OCI-LY7 (cell line): Measurements from ENCODE around the gene CXCL10. TPM values are rescaled to one million over a fixed set of nuclear protein-coding genes. Genes with fewer than 3 reads are reported as not detected.

Source experiments
- BruUV-seq: library from RNA; stranded (reverse); fragments of 400-500 nt; replicated peaks from 2 replicates; lab custom pipeline; 2021; lab: Mats Ljungman, UMichigan
- CTCF ChIA-PET: fragments of 300-600 bp; sonication (Branson Sonifier 250); formaldehyde crosslinking; loops from one replicate; lab custom pipeline; 2022; ENCODE audit warnings: antibody characterized with exemption; ENCODE audit not compliant: unreplicated experiment; lab: Charles Lee
- POLR2A ChIA-PET: fragments of 300-600 bp; sonication (Branson Sonifier 250); formaldehyde crosslinking; loops from one replicate; lab custom pipeline; 2022; ENCODE audit warnings: antibody characterized with exemption; lab: Charles Lee
- DNase-seq: peaks from one replicate; pipeline ENCODE4 v3.0.0-alpha.2; 2015; ENCODE audit warnings: low spot score
- H2AFZ ChIP-seq: fragments of 200-600 bp; sonication (generic), shearing (Covaris generic); 2 replicates; pipeline ENCODE4 v1.6.1; 2014; ENCODE audit warnings: mild to moderate bottlenecking, antibody characterized with exemption, low read length, moderate library complexity
- H3K27ac ChIP-seq: fragments of 200-600 bp; sonication (generic); 2 replicates; pipeline ENCODE4 v1.5.1; 2014; ENCODE audit warnings: mixed run types, low read depth, mild to moderate bottlenecking, moderate library complexity, low read length, inconsistent platforms; ENCODE audit not compliant: poor library complexity, severe bottlenecking
- H3K36me3 ChIP-seq: fragments of 200-600 bp; sonication (generic); 2 replicates; pipeline ENCODE4 v1.6.1; 2014; ENCODE audit warnings: mild to moderate bottlenecking, antibody characterized with exemption, low read length, moderate library complexity, mixed read lengths; ENCODE audit not compliant: insufficient read depth
- H3K4me1 ChIP-seq: fragments of 200-600 bp; sonication (generic); 2 replicates; pipeline ENCODE4 v1.5.1; 2014; ENCODE audit warnings: mild to moderate bottlenecking, low read length; ENCODE audit not compliant: insufficient read depth, poor library complexity, severe bottlenecking
- H3K4me2 ChIP-seq: fragments of 200-600 bp; sonication (generic); 2 replicates; pipeline ENCODE4 v1.6.1; 2014; ENCODE audit warnings: mild to moderate bottlenecking, low read length
- H3K4me3 ChIP-seq: fragments of 200-600 bp; sonication (generic); 2 replicates; pipeline ENCODE4 v1.5.1; 2014; ENCODE audit warnings: mild to moderate bottlenecking, low read depth, low read length; ENCODE audit not compliant: poor library complexity, severe bottlenecking
- H3K79me2 ChIP-seq: fragments of 200-600 bp; sonication (generic); 2 replicates; pipeline ENCODE4 v1.6.1; 2016; ENCODE audit warnings: low read depth, mild to moderate bottlenecking, low read length, moderate library complexity, mixed read lengths; ENCODE audit not compliant: insufficient read depth
- H3K9me2 ChIP-seq: fragments of 200-600 bp; sonication (generic); 2 replicates; pipeline ENCODE4 v1.6.1; 2016; ENCODE audit warnings: mild to moderate bottlenecking, low read length, mixed read lengths; ENCODE audit not compliant: insufficient read depth
- H3K9me3 ChIP-seq: fragments of 200-600 bp; sonication (generic); 2 replicates; pipeline ENCODE4 v1.6.1; 2014; ENCODE audit warnings: mild to moderate bottlenecking, mixed run types, low read length, mixed read lengths
- H4K20me1 ChIP-seq: fragments of 200-600 bp; sonication (generic); 2 replicates; pipeline ENCODE4 v1.6.1; 2014; ENCODE audit warnings: mild to moderate bottlenecking, antibody characterized with exemption, low read length, moderate library complexity, mixed read lengths; ENCODE audit not compliant: insufficient read depth
- CTCF ChIP-seq: fragments of 200-600 bp; sonication (generic); conservative IDR thresholded peaks from 2 replicates; pipeline ENCODE4 v1.5.1; 2014; ENCODE audit warnings: mild to moderate bottlenecking, antibody characterized with exemption, low read length, moderate library complexity, mixed read lengths
- EZH2phosphoT487 ChIP-seq: fragments of 200-600 bp; sonication (generic); IDR thresholded peaks from 2 replicates; pipeline ENCODE4 v1.6.1; 2018; ENCODE audit warnings: low read depth, borderline replicate concordance, mild to moderate bottlenecking, mixed run types, antibody characterized with exemption, low read length, moderate library complexity, mixed read lengths
- intact Hi-C: fragments of 100-400 bp; cut with micrococcal nuclease; formaldehyde crosslinking; loops from one replicate; pipeline ENCODE4 v1.10.0; 2022; ENCODE audit not compliant: unreplicated experiment
- total RNA-seq, 2 experiments: library from RNA; depleted of rRNA in 1 of 2; stranded (reverse); fragments of >200 nt in 1 of 2; shearing (Covaris generic) in 1 of 2; gene quantifications; 2 replicates each; pipeline ENCODE4 v1.2.3, GENCODE V29; 2014 to 2022

The CXCL10 gene
- total RNA-seq, 2 experiments from 2014 or later = not detected

- intact Hi-C loops = no loop called here
- Histone ChIP-seq H3K36me3 (no peaks in the 10 kb centered on the region), H2AFZ (no peak overlapping the region), H3K4me1 (no peaks in the 10 kb centered on the region), H4K20me1 (no peaks in the 10 kb centered on the region), H3K27ac (no peak overlapping the region), H3K4me3 (no peak overlapping the region), H3K9me3 (no peaks in the 10 kb centered on the region), H3K9me2 (no peaks in the 10 kb centered on the region), H3K4me2 (no peak overlapping the region), H3K79me2 (no peaks in the 10 kb centered on the region)
- POLR2A ChIA-PET = no interaction called here
- no TSS peak for BruUV-seq
- TF ChIP-seq CTCF (no peak), EZH2phosphoT487 (no peak)
- CTCF ChIA-PET = no interaction called here
- no peak for DNase-seq
Observed at GRCh38 chr4:76012388-76012801, 10.9 kb downstream of the CXCL10 start.

- H3K9me2 ChIP-seq = no peaks in the 10 kb centered on the region
- no peaks in the 10 kb centered on the region for H3K79me2 ChIP-seq
- no peak overlapping the region for H3K4me3 ChIP-seq
- no peak for TF ChIP-seq EZH2phosphoT487
- TF ChIP-seq CTCF = no peak
- no peak for DNase-seq
- no peak overlapping the region for H3K27ac ChIP-seq
- BruUV-seq = no TSS peak
- H4K20me1 ChIP-seq = no peaks in the 10 kb centered on the region
- H2AFZ ChIP-seq = no peak overlapping the region
- intact Hi-C loops = no loop called here
- ChIA-PET CTCF (no interaction called here), POLR2A (no interaction called here)
- H3K4me2 ChIP-seq = no peak overlapping the region
- H3K9me3 ChIP-seq = no peaks in the 10 kb centered on the region
- H3K36me3 ChIP-seq = no peaks in the 10 kb centered on the region
- no peaks in the 10 kb centered on the region for H3K4me1 ChIP-seq
Observed at GRCh38 chr4:76011700-76012387, 11.5 kb downstream of the CXCL10 start.

GRCh38 chr4:76011018-76011670, 12.2 kb downstream of the CXCL10 start:
- ChIA-PET POLR2A (no interaction called here), CTCF (no interaction called here)
- no peak for DNase-seq
- H3K4me2 ChIP-seq = no peak overlapping the region
- TF ChIP-seq CTCF (no peak), EZH2phosphoT487 (no peak)
- H2AFZ ChIP-seq = no peak overlapping the region
- no TSS peak for BruUV-seq
- H3K36me3 ChIP-seq = no peaks in the 10 kb centered on the region
- no peaks in the 10 kb centered on the region for H3K9me2 ChIP-seq
- H3K27ac ChIP-seq = no peak overlapping the region
- H3K9me3 ChIP-seq = no peaks in the 10 kb centered on the region
- no peaks in the 10 kb centered on the region for H3K79me2 ChIP-seq
- intact Hi-C loops = no loop called here
- no peak overlapping the region for H3K4me3 ChIP-seq
- no peaks in the 10 kb centered on the region for H4K20me1 ChIP-seq
- H3K4me1 ChIP-seq = no peaks in the 10 kb centered on the region
